ENCODE data around the gene MAPKAP1.
A peak's percentile ranks its signal among the peaks of the same experiment; 100 is the strongest.

Gene MAPKAP1

DNA sequence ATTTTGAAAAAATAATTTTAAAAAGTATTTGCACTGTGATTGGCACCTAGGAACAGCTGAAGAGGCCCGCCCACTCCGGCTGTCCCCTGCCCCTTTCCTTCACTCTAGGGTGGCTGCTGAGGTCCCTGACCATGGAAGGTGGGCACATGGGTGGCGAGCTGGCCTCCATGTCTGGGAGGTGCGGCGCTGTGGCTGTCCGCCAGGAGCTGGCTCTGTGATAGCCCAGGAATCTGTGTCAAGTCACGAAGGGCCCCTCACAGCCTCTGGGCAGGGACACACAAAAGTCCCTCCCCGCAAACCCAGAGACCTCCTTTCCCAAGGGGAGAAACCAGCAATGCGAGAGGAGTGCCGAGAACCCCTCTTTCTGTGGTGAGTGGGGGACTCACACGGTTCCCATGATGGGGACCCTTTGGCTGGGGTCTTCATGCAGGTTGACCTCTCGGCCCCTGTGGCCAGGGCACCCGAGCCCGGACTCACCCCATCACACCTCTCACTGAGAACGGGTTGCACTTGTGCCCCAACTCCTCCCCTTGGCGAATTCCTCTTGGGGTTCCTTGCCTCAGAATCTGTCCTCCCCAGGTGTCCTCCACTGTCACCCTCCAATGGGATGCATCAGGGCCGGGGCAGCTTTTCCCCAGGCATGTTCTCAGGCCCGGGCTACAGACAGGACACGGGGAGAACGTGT, 277.4 kb downstream of the MAPKAP1 start:
- Histone ChIP-seq H3K36me3 (ENCODE audit: insufficient read depth, insufficient read length, low read length) (no peaks in the 10 kb centered on the region), H3K9me3 (ENCODE audit: insufficient read depth, low read length) (no peaks in the 10 kb centered on the region), H3K4me3 (ENCODE audit: insufficient read length, low read depth) (no peak overlapping the region), H3K27me3 (ENCODE audit: insufficient read depth, insufficient read length) (no peaks in the 10 kb centered on the region), H3K9ac (ENCODE audit: insufficient read length, low read depth) (no peak overlapping the region), H3K4me1 (ENCODE audit: insufficient read depth, insufficient read length) (peaks cover 13% of the 10 kb centered on the region)
- no peak for DNase-seq (ENCODE audit: low read depth, low spot score)
- no peak for TF ChIP-seq SUZ12 (IDR thresholded peaks at IDR 0.05; ENCODE audit: extremely low read depth, insufficient read depth, insufficient read length)
- TF ChIP-seq YY1 (IDR thresholded peaks at IDR 0.05; ENCODE audit: insufficient read depth, insufficient read length): no peak
- TF ChIP-seq ZNF274 (IDR thresholded peaks at IDR 0.05; ENCODE audit: low read depth, low read length): no peak

DNA sequence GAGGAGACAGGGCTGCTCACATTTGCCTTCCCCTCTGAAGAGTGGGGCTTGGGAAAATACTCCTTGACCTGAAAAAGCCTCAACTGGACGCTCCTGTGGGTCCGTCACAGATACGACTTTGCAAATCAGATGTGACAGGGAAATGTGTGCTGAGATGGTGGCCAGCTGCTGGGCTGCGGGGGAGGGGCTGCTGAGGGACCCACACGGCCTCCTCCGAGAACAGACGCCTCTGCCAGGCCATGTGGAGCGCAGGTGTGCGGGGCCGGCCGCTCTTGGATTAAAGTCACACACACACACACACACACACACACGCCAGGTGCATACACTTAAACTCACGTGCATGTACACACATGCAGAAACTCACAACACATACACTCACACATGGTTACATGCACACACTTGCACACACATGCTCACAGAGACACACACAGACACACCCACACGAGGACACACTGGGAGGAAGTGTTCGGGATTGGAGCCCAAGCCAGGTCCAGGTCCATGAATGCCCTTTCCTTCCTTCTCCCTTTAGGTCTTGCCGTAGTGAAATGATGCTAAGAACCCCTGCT, 278.0 kb downstream of the MAPKAP1 start:
- no peaks in the 10 kb centered on the region for H3K36me3 ChIP-seq (ENCODE audit: insufficient read depth, insufficient read length, low read length)
- no peaks in the 10 kb centered on the region for H3K9me3 ChIP-seq (ENCODE audit: insufficient read depth, low read length)
- TF ChIP-seq SUZ12 (IDR thresholded peaks at IDR 0.05; ENCODE audit: extremely low read depth, insufficient read depth, insufficient read length) (no peak), ZNF274 (IDR thresholded peaks at IDR 0.05; ENCODE audit: low read depth, low read length) (no peak), YY1 (IDR thresholded peaks at IDR 0.05; ENCODE audit: insufficient read depth, insufficient read length) (no peak)
- H3K4me3 ChIP-seq (ENCODE audit: insufficient read length, low read depth): no peak overlapping the region
- peaks cover 13% of the 10 kb centered on the region for H3K4me1 ChIP-seq (ENCODE audit: insufficient read depth, insufficient read length)
- DNase-seq (ENCODE audit: low read depth, low spot score): no peak
- H3K27me3 ChIP-seq (ENCODE audit: insufficient read depth, insufficient read length): no peaks in the 10 kb centered on the region
- no peak overlapping the region for H3K9ac ChIP-seq (ENCODE audit: insufficient read length, low read depth)

DNA sequence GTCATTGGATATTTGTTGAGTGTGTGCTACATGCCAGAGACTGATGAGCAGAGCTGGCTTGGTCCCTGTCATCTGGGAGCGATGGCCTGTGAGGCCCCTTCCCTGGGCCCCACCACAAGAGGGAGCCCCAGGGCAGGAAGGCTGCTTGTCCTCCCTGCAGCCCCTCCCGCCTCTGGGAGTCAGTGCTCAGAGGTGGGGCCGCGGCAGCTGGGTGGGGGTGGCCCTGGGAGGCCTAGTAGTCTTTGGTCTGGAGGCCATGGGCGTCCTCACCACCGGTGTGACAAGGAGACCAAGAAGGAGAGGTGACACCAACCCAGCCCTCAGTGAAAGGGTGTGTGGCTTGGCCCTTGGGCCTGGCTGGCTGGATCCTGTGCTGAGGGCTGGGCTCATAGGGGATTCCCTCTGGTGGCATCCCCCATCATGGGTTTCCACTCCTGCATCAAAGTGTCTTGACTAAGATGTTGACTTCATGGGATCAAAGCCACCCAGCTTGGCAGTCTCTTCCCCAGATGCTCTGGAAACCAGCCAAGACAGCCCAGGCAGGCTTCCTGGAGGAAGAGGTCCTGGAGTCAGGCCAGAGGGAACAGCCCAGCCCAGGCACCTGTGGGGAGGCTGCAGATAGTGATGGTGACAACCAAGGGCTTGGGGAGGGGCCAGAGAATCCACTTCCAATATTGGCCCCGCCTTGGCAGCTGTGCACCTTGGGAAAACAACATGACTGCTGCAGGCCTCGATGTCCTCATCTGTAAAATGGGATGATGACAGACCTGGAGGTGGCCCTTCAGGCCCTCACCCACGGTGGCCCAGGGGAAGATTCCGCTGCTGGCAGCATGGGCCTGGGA, 278.7 kb downstream of the MAPKAP1 start:
- Histone ChIP-seq H3K27me3 (ENCODE audit: insufficient read depth, insufficient read length) (no peaks in the 10 kb centered on the region), H3K4me3 (ENCODE audit: insufficient read length, low read depth) (no peak overlapping the region), H3K4me1 (ENCODE audit: insufficient read depth, insufficient read length) (peaks cover 12% of the 10 kb centered on the region), H3K36me3 (ENCODE audit: insufficient read depth, insufficient read length, low read length) (no peaks in the 10 kb centered on the region), H3K9ac (ENCODE audit: insufficient read length, low read depth) (no peak overlapping the region), H3K9me3 (ENCODE audit: insufficient read depth, low read length) (no peaks in the 10 kb centered on the region)
- no peak for DNase-seq (ENCODE audit: low read depth, low spot score)
- no peak for TF ChIP-seq YY1 (IDR thresholded peaks at IDR 0.05; ENCODE audit: insufficient read depth, insufficient read length)
- no peak for TF ChIP-seq ZNF274 (IDR thresholded peaks at IDR 0.05; ENCODE audit: low read depth, low read length)
- TF ChIP-seq SUZ12 (IDR thresholded peaks at IDR 0.05; ENCODE audit: extremely low read depth, insufficient read depth, insufficient read length): no peak

DNA sequence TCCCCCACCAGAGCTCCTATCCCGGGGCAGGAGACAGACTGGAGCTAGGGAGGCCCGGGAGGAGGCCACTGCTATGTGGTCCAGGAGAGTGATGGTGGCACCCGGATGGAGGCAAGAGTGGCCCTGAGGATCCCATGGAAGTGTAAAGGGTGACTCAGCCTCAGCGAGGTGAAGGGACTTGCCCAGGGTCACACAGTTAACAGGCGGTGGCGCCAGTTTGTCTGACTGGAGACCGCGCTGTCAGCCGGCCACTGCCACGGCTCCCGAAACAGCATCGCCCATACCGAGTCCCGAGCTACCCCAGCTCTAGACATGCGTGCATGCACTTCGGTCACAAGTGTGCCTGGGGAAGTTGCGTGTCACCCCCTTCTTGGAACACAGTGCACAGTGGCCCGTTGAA, 279.5 kb downstream of the MAPKAP1 start:
- Histone ChIP-seq H3K9ac (ENCODE audit: insufficient read length, low read depth) (no peak overlapping the region), H3K27me3 (ENCODE audit: insufficient read depth, insufficient read length) (no peaks in the 10 kb centered on the region), H3K36me3 (ENCODE audit: insufficient read depth, insufficient read length, low read length) (no peaks in the 10 kb centered on the region), H3K4me3 (ENCODE audit: insufficient read length, low read depth) (no peak overlapping the region), H3K9me3 (ENCODE audit: insufficient read depth, low read length) (no peaks in the 10 kb centered on the region), H3K4me1 (ENCODE audit: insufficient read depth, insufficient read length) (peaks cover 5% of the 10 kb centered on the region)
- TF ChIP-seq SUZ12 (IDR thresholded peaks at IDR 0.05; ENCODE audit: extremely low read depth, insufficient read depth, insufficient read length): no peak
- no peak for TF ChIP-seq ZNF274 (IDR thresholded peaks at IDR 0.05; ENCODE audit: low read depth, low read length)
- TF ChIP-seq YY1 (IDR thresholded peaks at IDR 0.05; ENCODE audit: insufficient read depth, insufficient read length): no peak
- no peak for DNase-seq (ENCODE audit: low read depth, low spot score)

DNA sequence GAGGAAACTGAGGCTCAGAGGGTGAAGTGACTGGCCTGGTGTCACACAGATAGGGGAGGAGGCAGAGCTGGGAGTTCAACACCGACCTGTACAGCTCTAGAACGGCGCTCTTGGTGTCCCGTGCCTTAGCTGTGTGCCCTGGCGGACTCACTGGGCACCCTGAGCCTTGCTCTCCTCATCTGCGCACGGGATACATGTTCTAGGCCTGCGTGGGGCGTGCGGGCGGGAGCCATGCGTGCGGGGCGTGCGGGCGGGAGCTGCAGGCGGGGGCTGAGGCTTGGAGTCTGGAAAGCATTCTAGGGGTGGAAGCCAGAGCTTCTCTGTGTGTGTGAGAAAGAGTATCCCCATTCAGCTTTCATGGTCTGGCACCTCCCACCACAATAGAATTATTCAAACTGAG, 280.1 kb downstream of the MAPKAP1 start:
- H3K4me1 ChIP-seq (ENCODE audit: insufficient read depth, insufficient read length): peaks cover 3% of the 10 kb centered on the region
- TF ChIP-seq SUZ12 (IDR thresholded peaks at IDR 0.05; ENCODE audit: extremely low read depth, insufficient read depth, insufficient read length) (no peak), YY1 (IDR thresholded peaks at IDR 0.05; ENCODE audit: insufficient read depth, insufficient read length) (no peak), ZNF274 (IDR thresholded peaks at IDR 0.05; ENCODE audit: low read depth, low read length) (no peak)
- no peaks in the 10 kb centered on the region for H3K36me3 ChIP-seq (ENCODE audit: insufficient read depth, insufficient read length, low read length)
- H3K27me3 ChIP-seq (ENCODE audit: insufficient read depth, insufficient read length): no peaks in the 10 kb centered on the region
- H3K9ac ChIP-seq (ENCODE audit: insufficient read length, low read depth): peak overlapping the region; percentile 13
- H3K9me3 ChIP-seq (ENCODE audit: insufficient read depth, low read length): no peaks in the 10 kb centered on the region
- no peak overlapping the region for H3K4me3 ChIP-seq (ENCODE audit: insufficient read length, low read depth)
- no peak for DNase-seq (ENCODE audit: low read depth, low spot score)

DNA sequence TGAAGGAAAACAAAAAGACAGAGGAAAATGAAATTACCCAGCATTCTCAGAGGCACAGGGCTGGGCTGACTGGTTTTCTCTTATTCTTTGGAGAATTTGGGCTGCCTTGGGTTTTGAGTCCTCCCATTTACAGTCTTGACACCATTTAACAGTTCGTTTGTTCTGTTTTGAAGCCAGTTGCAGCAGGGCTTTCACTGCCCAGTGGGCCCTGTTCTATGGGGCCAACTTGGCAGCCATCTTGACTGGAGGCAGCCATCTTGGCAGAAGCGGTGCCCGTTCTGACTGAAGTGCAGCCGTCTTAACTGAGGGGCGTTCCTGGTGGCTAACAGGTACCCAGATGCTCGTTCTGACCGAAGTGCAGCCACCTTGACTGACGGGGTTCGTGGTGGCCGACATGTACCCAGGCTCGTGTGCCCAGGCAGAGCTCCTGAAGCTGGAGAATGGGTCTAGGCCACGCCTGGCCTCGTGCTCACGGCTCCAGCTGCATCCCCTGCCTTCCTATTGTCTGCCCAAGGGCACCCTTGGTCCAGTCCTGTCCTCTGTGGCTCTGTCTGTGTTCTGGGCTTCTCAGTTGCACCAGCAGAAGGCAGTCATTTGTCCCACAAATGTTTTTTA, 281.0 kb downstream of the MAPKAP1 start:
- H3K9ac ChIP-seq (ENCODE audit: insufficient read length, low read depth): no peak overlapping the region
- no peaks in the 10 kb centered on the region for H3K9me3 ChIP-seq (ENCODE audit: insufficient read depth, low read length)
- no peak overlapping the region for H3K4me3 ChIP-seq (ENCODE audit: insufficient read length, low read depth)
- peaks cover 4% of the 10 kb centered on the region for H3K4me1 ChIP-seq (ENCODE audit: insufficient read depth, insufficient read length)
- no peaks in the 10 kb centered on the region for H3K36me3 ChIP-seq (ENCODE audit: insufficient read depth, insufficient read length, low read length)
- DNase-seq (ENCODE audit: low read depth, low spot score): no peak
- TF ChIP-seq SUZ12 (IDR thresholded peaks at IDR 0.05; ENCODE audit: extremely low read depth, insufficient read depth, insufficient read length) (no peak), YY1 (IDR thresholded peaks at IDR 0.05; ENCODE audit: insufficient read depth, insufficient read length) (peak; percentile 54)
- no peaks in the 10 kb centered on the region for H3K27me3 ChIP-seq (ENCODE audit: insufficient read depth, insufficient read length)
